Smooth muscle cell (in vitro differentiated cells): Measurements from ENCODE around the gene ZKSCAN8. TPM values are rescaled to one million over a fixed set of nuclear protein-coding genes. Genes with fewer than 3 reads are reported as not detected.

ENCODE experiments used
- DNase-seq: peaks from one replicate; lab custom pipeline; 2025; ENCODE audit not compliant: unreplicated experiment; lab: John Stamatoyannopoulos, UW
- H2AFZ ChIP-seq: fragments of 200-600 bp; sonication (generic); 2 replicates; pipeline ENCODE4 v1.6.0; 2016; ENCODE audit warnings: antibody characterized with exemption, low read depth, mild to moderate bottlenecking
- H3F3A ChIP-seq: fragments of 200-600 bp; sonication (generic); 2 replicates; pipeline ENCODE4 v1.6.0; 2017; ENCODE audit warnings: antibody characterized with exemption, low read depth
- H3K27ac ChIP-seq: fragments of 200-600 bp; sonication (generic); 2 replicates; pipeline ENCODE4 v1.5.1; 2016; ENCODE audit warnings: low read depth, mild to moderate bottlenecking
- H3K27me3 ChIP-seq: fragments of 200-600 bp; sonication (generic); 2 replicates; pipeline ENCODE4 v1.6.1; 2016; ENCODE audit warnings: low read depth, mild to moderate bottlenecking
- H3K36me3 ChIP-seq: fragments of 200-600 bp; sonication (generic); 2 replicates; pipeline ENCODE4 v1.5.1; 2016; ENCODE audit warnings: low read depth
- H3K4me1 ChIP-seq: fragments of 200-600 bp; sonication (generic); 2 replicates; pipeline ENCODE4 v1.5.1; 2016; ENCODE audit warnings: low read depth
- H3K4me2 ChIP-seq: fragments of 200-600 bp; sonication (generic); 2 replicates; pipeline ENCODE4 v1.6.0; 2016; ENCODE audit warnings: mild to moderate bottlenecking
- H3K4me3 ChIP-seq: fragments of 200-600 bp; sonication (generic); 2 replicates; pipeline ENCODE4 v1.5.1; 2016; ENCODE audit warnings: mild to moderate bottlenecking
- H3K79me2 ChIP-seq: fragments of 200-600 bp; sonication (generic); 2 replicates; pipeline ENCODE4 v1.6.0; 2016; ENCODE audit warnings: low read depth, mild to moderate bottlenecking
- H3K9ac ChIP-seq: fragments of 200-600 bp; sonication (generic); 2 replicates; pipeline ENCODE4 v1.6.0; 2016; ENCODE audit warnings: low read depth
- H3K9me3 ChIP-seq: fragments of 200-600 bp; sonication (generic); replicated peaks from 2 replicates; pipeline ENCODE4 v1.5.1; 2016; ENCODE audit warnings: low read depth
- H4K20me1 ChIP-seq: fragments of 200-600 bp; sonication (generic); 2 replicates; pipeline ENCODE4 v1.6.0; 2016; ENCODE audit warnings: low read depth
- WGBS: methylation state at CpG from one replicate; pipeline ENCODE4 v1.1.7; 2016; ENCODE audit warnings: low lambda C conversion rate; 5-methylcytosine and 5-hydroxymethylcytosine counted together
- polyA plus RNA-seq: library from polyadenylated mRNA; unstranded; fragments of >200 nt; fragmentation: Nextera tagmentation; extraction: Ambion mirVana; gene quantifications from 2 replicates; pipeline ENCODE4 v1.2.1, GENCODE V29; 2016
- total RNA-seq: library from RNA; depleted of rRNA; stranded (reverse); fragments of >200 nt; gene quantifications from 2 replicates; pipeline ENCODE4 v1.2.3, GENCODE V29; 2014
- TF ChIP-seq, protein P1 (sequence below): fragments of 200-600 bp; sonication (generic); IDR thresholded peaks from 2 replicates; pipeline ENCODE4 v1.5.1; 2017; ENCODE audit warnings: borderline replicate concordance, mild to moderate bottlenecking, antibody characterized with exemption; ENCODE audit not compliant: insufficient read depth, poor library complexity, severe bottlenecking

Gene ZKSCAN8
- total and polyA plus RNA-seq, 2 experiments from 2014 or later, result 4.1 to 19.9 TPM

DNA sequence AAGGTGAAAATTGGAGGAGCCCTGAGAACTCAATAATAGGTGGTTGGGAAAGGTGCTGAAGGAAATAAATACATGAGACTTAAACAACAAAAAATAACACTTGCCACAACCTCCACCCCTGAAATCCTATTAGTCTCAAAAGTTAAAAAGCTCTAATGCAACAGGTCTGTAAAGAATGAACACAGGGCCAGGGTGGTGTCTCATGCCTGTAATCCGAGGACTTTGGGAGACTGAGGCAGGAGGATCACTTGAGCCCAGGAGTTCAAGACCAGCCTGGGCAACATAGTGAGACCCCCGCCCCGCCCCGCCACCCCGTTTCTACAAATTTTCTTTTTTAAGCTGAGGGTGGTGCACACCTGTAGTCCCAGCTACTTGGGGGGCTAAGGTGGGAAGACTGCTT, 1.1 kb upstream of the ZKSCAN8 start:
- Histone ChIP-seq H2AFZ (peak overlapping the region; percentile 21), H3K36me3 (peaks cover 4% of the 10 kb centered on the region)

DNA sequence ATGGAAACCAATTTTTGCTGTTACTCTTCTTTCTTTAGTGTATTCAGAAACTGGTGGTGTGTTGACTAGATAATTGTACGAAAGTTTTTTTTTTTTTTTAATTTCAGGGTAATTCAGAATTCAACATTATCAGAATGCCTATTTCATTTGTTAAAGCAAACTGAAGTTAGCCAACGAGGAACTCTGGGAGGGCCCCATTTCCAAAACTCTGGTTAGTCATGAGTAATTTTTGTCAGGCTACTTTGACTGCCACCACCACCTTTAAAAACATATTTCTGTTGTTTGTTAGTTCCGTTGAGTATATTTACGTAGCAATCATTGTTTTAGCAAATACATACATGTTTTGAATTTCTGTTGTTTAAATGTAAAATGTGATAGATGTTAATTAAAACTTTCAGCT, 763 bp downstream of the ZKSCAN8 start:
- TF ChIP-seq, protein P1, sequence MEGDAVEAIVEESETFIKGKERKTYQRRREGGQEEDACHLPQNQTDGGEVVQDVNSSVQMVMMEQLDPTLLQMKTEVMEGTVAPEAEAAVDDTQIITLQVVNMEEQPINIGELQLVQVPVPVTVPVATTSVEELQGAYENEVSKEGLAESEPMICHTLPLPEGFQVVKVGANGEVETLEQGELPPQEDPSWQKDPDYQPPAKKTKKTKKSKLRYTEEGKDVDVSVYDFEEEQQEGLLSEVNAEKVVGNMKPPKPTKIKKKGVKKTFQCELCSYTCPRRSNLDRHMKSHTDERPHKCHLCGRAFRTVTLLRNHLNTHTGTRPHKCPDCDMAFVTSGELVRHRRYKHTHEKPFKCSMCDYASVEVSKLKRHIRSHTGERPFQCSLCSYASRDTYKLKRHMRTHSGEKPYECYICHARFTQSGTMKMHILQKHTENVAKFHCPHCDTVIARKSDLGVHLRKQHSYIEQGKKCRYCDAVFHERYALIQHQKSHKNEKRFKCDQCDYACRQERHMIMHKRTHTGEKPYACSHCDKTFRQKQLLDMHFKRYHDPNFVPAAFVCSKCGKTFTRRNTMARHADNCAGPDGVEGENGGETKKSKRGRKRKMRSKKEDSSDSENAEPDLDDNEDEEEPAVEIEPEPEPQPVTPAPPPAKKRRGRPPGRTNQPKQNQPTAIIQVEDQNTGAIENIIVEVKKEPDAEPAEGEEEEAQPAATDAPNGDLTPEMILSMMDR, result no peak
- DNase-seq, result no peak
- WGBS, result 17% methylated on average over 4 of the region's 4 CpGs
- Histone ChIP-seq H3K27me3 (no peaks in the 10 kb centered on the region), H3K9ac (peak overlapping the region; percentile 83), H3K4me1 (peaks cover 13% of the 10 kb centered on the region), H3K36me3 (peaks cover 7% of the 10 kb centered on the region), H3K79me2 (peaks cover 56% of the 10 kb centered on the region), H4K20me1 (peaks cover 13% of the 10 kb centered on the region), H3K9me3 (no peaks in the 10 kb centered on the region), H3F3A (peaks cover 4% of the 10 kb centered on the region), H3K27ac (no peak overlapping the region), H2AFZ (peak overlapping the region; percentile 99), H3K4me3 (peak overlapping the region; percentile 85), H3K4me2 (peak overlapping the region; percentile 93)

More for the DNA sequence above, 1.1 kb upstream of the ZKSCAN8 start:
- Histone ChIP-seq H3K4me1 (peaks cover 19% of the 10 kb centered on the region), H3K79me2 (peaks cover 59% of the 10 kb centered on the region), H4K20me1 (peaks cover 10% of the 10 kb centered on the region), H3F3A (peaks cover 7% of the 10 kb centered on the region), H3K9ac (no peak overlapping the region), H3K4me2 (no peak overlapping the region), H3K4me3 (no peak overlapping the region), H3K9me3 (no peaks in the 10 kb centered on the region), H3K27ac (no peak overlapping the region), H3K27me3 (no peaks in the 10 kb centered on the region)
- DNase-seq, result no peak
- TF ChIP-seq, protein P1, result no peak
- 82% methylated on average over 5 of the region's 5 CpGs for WGBS

DNA sequence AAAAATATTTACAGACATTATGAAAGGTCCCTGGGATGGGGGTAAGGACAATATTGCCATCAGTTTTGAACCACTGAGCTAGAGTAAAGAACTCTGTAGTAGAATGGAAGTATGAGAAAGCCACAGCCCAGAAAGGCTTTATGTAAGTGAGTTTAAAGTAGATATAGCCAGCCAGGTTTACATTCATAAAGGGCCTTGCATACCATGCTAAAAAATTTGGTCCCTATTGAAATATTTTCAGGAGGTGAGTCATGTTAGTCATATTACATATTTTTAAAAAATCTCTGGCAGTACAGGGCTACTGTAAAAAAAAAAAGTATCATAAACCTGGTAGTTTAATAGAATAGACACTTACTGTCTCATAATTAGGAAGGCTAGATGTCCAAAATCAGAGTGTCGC, 3.5 kb downstream of the ZKSCAN8 start:
- Histone ChIP-seq H3K4me3 (no peak overlapping the region), H3F3A (no peaks in the 10 kb centered on the region), H2AFZ (no peak overlapping the region), H4K20me1 (peaks cover 16% of the 10 kb centered on the region), H3K36me3 (peaks cover 22% of the 10 kb centered on the region), H3K9me3 (no peaks in the 10 kb centered on the region), H3K27ac (no peak overlapping the region), H3K9ac (no peak overlapping the region), H3K27me3 (no peaks in the 10 kb centered on the region), H3K4me2 (no peak overlapping the region), H3K79me2 (peaks cover 41% of the 10 kb centered on the region), H3K4me1 (peaks cover 8% of the 10 kb centered on the region)
- DNase-seq, result no peak
- 87% methylated on average over 1 of the region's 1 CpG for WGBS
- TF ChIP-seq, protein P1, result no peak

DNA sequence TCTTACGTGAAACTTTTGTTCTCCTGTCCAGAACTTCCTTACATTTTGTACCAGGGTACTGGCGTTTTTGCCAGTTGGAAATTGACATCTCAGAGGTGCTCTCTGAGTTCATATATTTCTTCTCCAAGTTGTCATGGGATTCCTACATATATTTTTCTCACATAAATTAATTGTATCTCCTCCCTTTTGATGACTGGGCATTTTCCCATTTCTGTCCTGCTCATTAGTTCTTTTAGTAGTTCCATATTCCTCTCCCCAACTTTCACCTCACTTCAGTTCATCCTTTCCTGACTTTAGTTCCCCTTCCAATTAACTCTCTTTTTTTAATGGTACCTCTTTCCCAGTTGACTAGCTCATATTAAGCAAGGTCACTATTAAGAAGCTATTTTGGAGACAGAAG, 10.8 kb downstream of the ZKSCAN8 start:
- Histone ChIP-seq H3K36me3 (peaks cover 69% of the 10 kb centered on the region), H2AFZ (no peak overlapping the region), H3K9me3 (peaks cover 16% of the 10 kb centered on the region), H3K4me3 (no peak overlapping the region), H3K27me3 (no peaks in the 10 kb centered on the region), H3K27ac (no peak overlapping the region), H3K4me1 (no peaks in the 10 kb centered on the region), H3K4me2 (no peak overlapping the region), H3K79me2 (peaks cover 5% of the 10 kb centered on the region), H4K20me1 (peaks cover 2% of the 10 kb centered on the region), H3F3A (no peaks in the 10 kb centered on the region), H3K9ac (no peak overlapping the region)
- no peak for DNase-seq
- TF ChIP-seq, protein P1, result no peak
- 98% methylated on average over 2 of the region's 2 CpGs for WGBS
